ENCODE data around the gene GRAP2. TPM values are rescaled to one million over a fixed set of nuclear protein-coding genes. Genes with fewer than 3 reads are reported as not detected.

GRAP2 gene
- total and polyA plus RNA-seq, 9 of the 15 experiments (the other 6 are each of a cell fraction or from before 2014, with no cell fraction given): 4.8 to 88.7 (median 60.4) TPM

DNA sequence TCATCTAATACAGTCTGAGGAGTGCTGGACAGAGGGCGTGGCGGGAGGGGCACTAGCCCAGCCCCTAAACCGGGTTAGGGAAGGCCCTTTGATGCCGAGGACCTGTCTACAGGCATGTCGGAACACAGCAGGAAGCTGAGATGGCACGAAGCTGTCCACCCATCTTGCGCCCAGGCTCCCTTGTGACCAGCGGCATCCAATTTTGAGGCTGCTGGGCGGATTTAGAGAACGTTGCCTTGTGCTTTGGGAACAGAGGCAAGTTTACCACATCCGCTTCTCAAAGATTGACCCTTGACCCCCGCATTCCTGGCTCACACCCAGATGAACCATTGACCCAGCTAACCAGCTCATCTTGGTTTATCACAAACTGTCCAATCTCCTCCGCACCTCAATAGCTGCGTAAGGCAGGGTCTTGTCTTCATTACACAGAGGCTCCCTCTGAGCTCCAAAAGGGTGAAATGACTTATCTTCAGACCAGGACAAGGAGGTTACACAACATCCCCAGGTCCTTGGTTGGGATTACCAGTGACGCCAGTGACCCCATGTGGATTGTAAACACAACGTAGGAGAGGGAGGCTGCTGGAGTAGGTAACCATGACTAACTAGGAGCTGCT lies 98.4 kb downstream of the GRAP2 start (continued):
- TF ChIP-seq, protein P1, sequence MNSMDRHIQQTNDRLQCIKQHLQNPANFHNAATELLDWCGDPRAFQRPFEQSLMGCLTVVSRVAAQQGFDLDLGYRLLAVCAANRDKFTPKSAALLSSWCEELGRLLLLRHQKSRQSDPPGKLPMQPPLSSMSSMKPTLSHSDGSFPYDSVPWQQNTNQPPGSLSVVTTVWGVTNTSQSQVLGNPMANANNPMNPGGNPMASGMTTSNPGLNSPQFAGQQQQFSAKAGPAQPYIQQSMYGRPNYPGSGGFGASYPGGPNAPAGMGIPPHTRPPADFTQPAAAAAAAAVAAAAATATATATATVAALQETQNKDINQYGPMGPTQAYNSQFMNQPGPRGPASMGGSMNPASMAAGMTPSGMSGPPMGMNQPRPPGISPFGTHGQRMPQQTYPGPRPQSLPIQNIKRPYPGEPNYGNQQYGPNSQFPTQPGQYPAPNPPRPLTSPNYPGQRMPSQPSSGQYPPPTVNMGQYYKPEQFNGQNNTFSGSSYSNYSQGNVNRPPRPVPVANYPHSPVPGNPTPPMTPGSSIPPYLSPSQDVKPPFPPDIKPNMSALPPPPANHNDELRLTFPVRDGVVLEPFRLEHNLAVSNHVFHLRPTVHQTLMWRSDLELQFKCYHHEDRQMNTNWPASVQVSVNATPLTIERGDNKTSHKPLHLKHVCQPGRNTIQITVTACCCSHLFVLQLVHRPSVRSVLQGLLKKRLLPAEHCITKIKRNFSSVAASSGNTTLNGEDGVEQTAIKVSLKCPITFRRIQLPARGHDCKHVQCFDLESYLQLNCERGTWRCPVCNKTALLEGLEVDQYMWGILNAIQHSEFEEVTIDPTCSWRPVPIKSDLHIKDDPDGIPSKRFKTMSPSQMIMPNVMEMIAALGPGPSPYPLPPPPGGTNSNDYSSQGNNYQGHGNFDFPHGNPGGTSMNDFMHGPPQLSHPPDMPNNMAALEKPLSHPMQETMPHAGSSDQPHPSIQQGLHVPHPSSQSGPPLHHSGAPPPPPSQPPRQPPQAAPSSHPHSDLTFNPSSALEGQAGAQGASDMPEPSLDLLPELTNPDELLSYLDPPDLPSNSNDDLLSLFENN (IDR thresholded peaks at IDR 0.05; ENCODE audit: low read depth in 2 of 2, low read length in 2 of 2): no peak
- TF ChIP-seq, protein P2, sequence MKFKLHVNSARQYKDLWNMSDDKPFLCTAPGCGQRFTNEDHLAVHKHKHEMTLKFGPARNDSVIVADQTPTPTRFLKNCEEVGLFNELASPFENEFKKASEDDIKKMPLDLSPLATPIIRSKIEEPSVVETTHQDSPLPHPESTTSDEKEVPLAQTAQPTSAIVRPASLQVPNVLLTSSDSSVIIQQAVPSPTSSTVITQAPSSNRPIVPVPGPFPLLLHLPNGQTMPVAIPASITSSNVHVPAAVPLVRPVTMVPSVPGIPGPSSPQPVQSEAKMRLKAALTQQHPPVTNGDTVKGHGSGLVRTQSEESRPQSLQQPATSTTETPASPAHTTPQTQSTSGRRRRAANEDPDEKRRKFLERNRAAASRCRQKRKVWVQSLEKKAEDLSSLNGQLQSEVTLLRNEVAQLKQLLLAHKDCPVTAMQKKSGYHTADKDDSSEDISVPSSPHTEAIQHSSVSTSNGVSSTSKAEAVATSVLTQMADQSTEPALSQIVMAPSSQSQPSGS (CRISPR knock-in tag; IDR thresholded peaks at IDR 0.05): no peak
- TF ChIP-seq ZNF121 (CRISPR knock-in tag; conservative IDR thresholded peaks at IDR 0.05) (no peak), CBX1 (IDR thresholded peaks at IDR 0.05; ENCODE audit: low read depth) (no peak), RBM15 (IDR thresholded peaks at IDR 0.05; ENCODE audit: insufficient read depth, low read length) (no peak), ETS2 (tag; IDR thresholded peaks at IDR 0.05; ENCODE audit: borderline replicate concordance, poor library complexity, severe bottlenecking) (no peak), U2AF1 (optimal IDR thresholded peaks at IDR 0.05; ENCODE audit: low read depth, low read length) (no peak), HEY1 (CRISPR knock-in tag; IDR thresholded peaks at IDR 0.05; ENCODE audit: borderline replicate concordance) (no peak), BRD9 (IDR thresholded peaks at IDR 0.05; ENCODE audit: low read depth, partially characterized antibody) (peak; percentile 94), GATA2 (CRISPR knock-in tag; IDR thresholded peaks at IDR 0.05) (peak; percentile 67), ZKSCAN3 (CRISPR knock-in tag; IDR thresholded peaks at IDR 0.05) (no peak), MCM5 (IDR thresholded peaks at IDR 0.05; ENCODE audit: low read depth) (no peak), HNRNPLL (IDR thresholded peaks at IDR 0.05; ENCODE audit: low read depth, low read length, poor library complexity, severe bottlenecking) (no peak), TFAM (CRISPR knock-in tag; conservative IDR thresholded peaks at IDR 0.05) (no peak), CBX5 (IDR thresholded peaks at IDR 0.05; ENCODE audit: borderline replicate concordance, low read depth) (no peak), SMARCA5 (IDR thresholded peaks at IDR 0.05) (no peak), GABPB2 (CRISPR knock-in tag; conservative IDR thresholded peaks at IDR 0.05) (no peak), TSC22D4 (tag; IDR thresholded peaks at IDR 0.05) (no peak)
- TF ChIP-seq, protein P3, sequence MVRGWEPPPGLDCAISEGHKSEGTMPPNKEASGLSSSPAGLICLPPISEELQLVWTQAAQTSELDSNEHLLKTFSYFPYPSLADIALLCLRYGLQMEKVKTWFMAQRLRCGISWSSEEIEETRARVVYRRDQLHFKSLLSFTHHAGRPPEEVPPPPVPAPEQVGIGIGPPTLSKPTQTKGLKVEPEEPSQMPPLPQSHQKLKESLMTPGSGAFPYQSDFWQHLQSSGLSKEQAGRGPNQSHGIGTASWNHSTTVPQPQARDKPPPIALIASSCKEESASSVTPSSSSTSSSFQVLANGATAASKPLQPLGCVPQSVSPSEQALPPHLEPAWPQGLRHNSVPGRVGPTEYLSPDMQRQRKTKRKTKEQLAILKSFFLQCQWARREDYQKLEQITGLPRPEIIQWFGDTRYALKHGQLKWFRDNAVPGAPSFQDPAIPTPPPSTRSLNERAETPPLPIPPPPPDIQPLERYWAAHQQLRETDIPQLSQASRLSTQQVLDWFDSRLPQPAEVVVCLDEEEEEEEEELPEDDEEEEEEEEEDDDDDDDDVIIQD (CRISPR knock-in tag; IDR thresholded peaks at IDR 0.05): no peak
- TF ChIP-seq, protein P4, sequence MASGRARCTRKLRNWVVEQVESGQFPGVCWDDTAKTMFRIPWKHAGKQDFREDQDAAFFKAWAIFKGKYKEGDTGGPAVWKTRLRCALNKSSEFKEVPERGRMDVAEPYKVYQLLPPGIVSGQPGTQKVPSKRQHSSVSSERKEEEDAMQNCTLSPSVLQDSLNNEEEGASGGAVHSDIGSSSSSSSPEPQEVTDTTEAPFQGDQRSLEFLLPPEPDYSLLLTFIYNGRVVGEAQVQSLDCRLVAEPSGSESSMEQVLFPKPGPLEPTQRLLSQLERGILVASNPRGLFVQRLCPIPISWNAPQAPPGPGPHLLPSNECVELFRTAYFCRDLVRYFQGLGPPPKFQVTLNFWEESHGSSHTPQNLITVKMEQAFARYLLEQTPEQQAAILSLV (tag; IDR thresholded peaks at IDR 0.05): no peak
- TF ChIP-seq, protein P5, sequence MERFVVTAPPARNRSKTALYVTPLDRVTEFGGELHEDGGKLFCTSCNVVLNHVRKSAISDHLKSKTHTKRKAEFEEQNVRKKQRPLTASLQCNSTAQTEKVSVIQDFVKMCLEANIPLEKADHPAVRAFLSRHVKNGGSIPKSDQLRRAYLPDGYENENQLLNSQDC (CRISPR knock-in tag; IDR thresholded peaks at IDR 0.05): no peak

Data from K562 (cell line).